ENCODE data around the gene TPP2.

Gene TPP2

GRCh38 chr13:102606537-102607309 lies 9.9 kb downstream of the TPP2 start:
- TF ChIP-seq CEBPB (IDR thresholded peaks at IDR 0.05) (no peak), ZBTB7A (IDR thresholded peaks at IDR 0.05; ENCODE audit: low read depth) (no peak), TCF12 (IDR thresholded peaks at IDR 0.05; ENCODE audit: low read depth) (no peak)

GRCh38 chr13:102608974-102609373 lies 12.2 kb downstream of the TPP2 start:
- TF ChIP-seq REST (IDR thresholded peaks at IDR 0.05; ENCODE audit: low read depth) = no peak
- TF ChIP-seq TCF12 (IDR thresholded peaks at IDR 0.05; ENCODE audit: low read depth) = no peak
- TF ChIP-seq EP300 (IDR thresholded peaks at IDR 0.05; ENCODE audit: borderline replicate concordance) = no peak
- TF ChIP-seq CEBPB (IDR thresholded peaks at IDR 0.05) = no peak
- no peak for TF ChIP-seq RAD21 (IDR thresholded peaks at IDR 0.05; ENCODE audit: low read depth)
- no peak for TF ChIP-seq USF1 (IDR thresholded peaks at IDR 0.05)
- no peak for TF ChIP-seq NFIC (IDR thresholded peaks at IDR 0.05)
- TF ChIP-seq FOXM1 (IDR thresholded peaks at IDR 0.05; ENCODE audit: borderline replicate concordance, low read depth) = no peak
- TF ChIP-seq TAF1 (IDR thresholded peaks at IDR 0.05; ENCODE audit: low read depth) = no peak
- no peak for TF ChIP-seq MAX (IDR thresholded peaks at IDR 0.05)
- TF ChIP-seq TEAD4 (IDR thresholded peaks at IDR 0.05) = no peak
- no peak for TF ChIP-seq CREB1 (IDR thresholded peaks at IDR 0.05; ENCODE audit: low read depth)
- TF ChIP-seq ZBTB7A (IDR thresholded peaks at IDR 0.05; ENCODE audit: low read depth) = no peak
- TF ChIP-seq YY1 (IDR thresholded peaks at IDR 0.05; ENCODE audit: low read depth) = no peak
- TF ChIP-seq EGR1 (IDR thresholded peaks at IDR 0.05) = no peak

GRCh38 chr13:102609696-102610095 lies 12.9 kb downstream of the TPP2 start:
- no peak for TF ChIP-seq RAD21 (IDR thresholded peaks at IDR 0.05; ENCODE audit: low read depth)
- no peak for TF ChIP-seq TCF12 (IDR thresholded peaks at IDR 0.05; ENCODE audit: low read depth)
- no peak for TF ChIP-seq TEAD4 (IDR thresholded peaks at IDR 0.05)
- TF ChIP-seq YY1 (IDR thresholded peaks at IDR 0.05; ENCODE audit: low read depth) = no peak
- no peak for TF ChIP-seq USF1 (IDR thresholded peaks at IDR 0.05)
- no peak for TF ChIP-seq ZBTB7A (IDR thresholded peaks at IDR 0.05; ENCODE audit: low read depth)
- TF ChIP-seq TAF1 (IDR thresholded peaks at IDR 0.05; ENCODE audit: low read depth) = no peak
- no peak for TF ChIP-seq FOXM1 (IDR thresholded peaks at IDR 0.05; ENCODE audit: borderline replicate concordance, low read depth)
- no peak for TF ChIP-seq MAX (IDR thresholded peaks at IDR 0.05)
- no peak for TF ChIP-seq CREB1 (IDR thresholded peaks at IDR 0.05; ENCODE audit: low read depth)
- TF ChIP-seq EGR1 (IDR thresholded peaks at IDR 0.05) = no peak
- no peak for TF ChIP-seq REST (IDR thresholded peaks at IDR 0.05; ENCODE audit: low read depth)
- TF ChIP-seq CEBPB (IDR thresholded peaks at IDR 0.05) = no peak
- no peak for TF ChIP-seq NFIC (IDR thresholded peaks at IDR 0.05)
- TF ChIP-seq EP300 (IDR thresholded peaks at IDR 0.05; ENCODE audit: borderline replicate concordance) = no peak

- no peak for TF ChIP-seq TCF12 (IDR thresholded peaks at IDR 0.05; ENCODE audit: low read depth)
- no peak for TF ChIP-seq FOXM1 (IDR thresholded peaks at IDR 0.05; ENCODE audit: borderline replicate concordance, low read depth)
- no peak for TF ChIP-seq NFIC (IDR thresholded peaks at IDR 0.05)
- no peak for TF ChIP-seq TAF1 (IDR thresholded peaks at IDR 0.05; ENCODE audit: low read depth)
- TF ChIP-seq RAD21 (IDR thresholded peaks at IDR 0.05; ENCODE audit: low read depth) = no peak
These were observed 13.6 kb downstream of the TPP2 start for GRCh38 chr13:102610296-102610895.

- TF ChIP-seq CREB1 (IDR thresholded peaks at IDR 0.05; ENCODE audit: low read depth) = no peak
- TF ChIP-seq RAD21 (IDR thresholded peaks at IDR 0.05; ENCODE audit: low read depth) = no peak
- TF ChIP-seq CEBPB (IDR thresholded peaks at IDR 0.05) = no peak
- TF ChIP-seq FOXM1 (IDR thresholded peaks at IDR 0.05; ENCODE audit: borderline replicate concordance, low read depth) = no peak
- TF ChIP-seq TEAD4 (IDR thresholded peaks at IDR 0.05) = no peak
- TF ChIP-seq TCF12 (IDR thresholded peaks at IDR 0.05; ENCODE audit: low read depth) = no peak
- TF ChIP-seq EGR1 (IDR thresholded peaks at IDR 0.05) = no peak
- no peak for TF ChIP-seq EP300 (IDR thresholded peaks at IDR 0.05; ENCODE audit: borderline replicate concordance)
- TF ChIP-seq NFIC (IDR thresholded peaks at IDR 0.05) = no peak
- TF ChIP-seq YY1 (IDR thresholded peaks at IDR 0.05; ENCODE audit: low read depth) = no peak
- TF ChIP-seq ZBTB7A (IDR thresholded peaks at IDR 0.05; ENCODE audit: low read depth) = no peak
- no peak for TF ChIP-seq TAF1 (IDR thresholded peaks at IDR 0.05; ENCODE audit: low read depth)
- TF ChIP-seq USF1 (IDR thresholded peaks at IDR 0.05) = no peak
- TF ChIP-seq MAX (IDR thresholded peaks at IDR 0.05) = no peak
These were observed 21.0 kb downstream of the TPP2 start for GRCh38 chr13:102617697-102618350.

All from Ishikawa (cell line).